ENCODE data around the gene ZBTB12. TPM values are rescaled to one million over a fixed set of nuclear protein-coding genes. Genes with fewer than 3 reads are reported as not detected.
"Not testable (repeated sequence)": the region's sequence is repeated elsewhere in the genome, so short reads cannot be mapped to it uniquely, and the experiment has no call there.

The ZBTB12 gene
- total RNA-seq, 5 donors from 2014 or later (not counting 1 experiment from before 2014, with no cell fraction given): 1.0 to 3.5 (median 3.1) TPM

- DNase-seq (peak in 2 of 35 experiments; percentile 1 to 9), ATAC-seq (replicated peaks in 1 of 4) (no peak)
- Mint-ChIP-seq H3K27me3 (no peaks in the 10 kb centered on the region), H3K4me1 (peaks cover 23 to 33% (median 23%) of the 10 kb centered on the region in 3 donors), H3K36me3 (peaks cover 27% of the 10 kb centered on the region), H3K9me3 (no peaks in the 10 kb centered on the region), H3K27ac (peak overlapping the region; percentile 88 to 94), H3K4me3 (peak overlapping the region; percentile 91 to 97 (median 93))
- Histone ChIP-seq H3K4me3 (ENCODE audit: control insufficient read depth in 1 of 2, extremely low read depth in 1 of 2, low read length in 1 of 2) (peak overlapping the region; percentile 81 to 98), H3K36me3 (ENCODE audit: control insufficient read depth in 2 of 2, extremely low read depth in 1 of 2, insufficient read depth in 1 of 2, low read length in 1 of 2) (peaks cover 10 to 26% of the 10 kb centered on the region in 2 donors), H3K27me3 (replicated peaks in 1 of 2; ENCODE audit: control insufficient read depth in 2 of 2, extremely low read depth in 1 of 2, insufficient read depth in 2 of 2, low read length in 1 of 2) (peaks cover 0 to 8% of the 10 kb centered on the region in 2 experiments), H3K27ac (ENCODE audit: low read length) (peak overlapping the region; percentile 91), H3K4me1 (ENCODE audit: control insufficient read depth in 1 of 2, extremely low read depth in 1 of 2, insufficient read depth in 2 of 2, low read length in 2 of 2) (peaks cover 10 to 26% of the 10 kb centered on the region in 2 experiments), H3K9me3 (no peaks in the 10 kb centered on the region)
- WGBS (ENCODE audit: insufficient coverage): 63% methylated on average over 15 of the region's 17 CpGs
- POLR2A ChIA-PET: interaction anchor here in 1 of 2 donors (1.5 kb wide), 1 partner anchor 37 kb away, joined by 5 read pairs; no protein-coding TSS in a partner anchor
- CTCF ChIA-PET: interaction anchor here in 1 of 2 donors (1.1 to 1.2 kb wide), 2 partner anchors 23 to 122 kb away, joined by 5 to 6 read pairs; partner anchors contain the start of gene MSH5
These were observed 40.0 kb downstream of the ZBTB12 start for GRCh38 chr6:31861919-31862343.

- Histone ChIP-seq H3K4me1 (ENCODE audit: control insufficient read depth in 1 of 2, extremely low read depth in 1 of 2, insufficient read depth in 2 of 2, low read length in 2 of 2) (peaks cover 10 to 26% of the 10 kb centered on the region in 2 experiments), H3K27me3 (replicated peaks in 1 of 2; ENCODE audit: control insufficient read depth in 2 of 2, extremely low read depth in 1 of 2, insufficient read depth in 2 of 2, low read length in 1 of 2) (peaks cover 0 to 8% of the 10 kb centered on the region in 2 experiments), H3K36me3 (ENCODE audit: control insufficient read depth in 2 of 2, extremely low read depth in 1 of 2, insufficient read depth in 1 of 2, low read length in 1 of 2) (peaks cover 10 to 26% of the 10 kb centered on the region in 2 donors), H3K4me3 (ENCODE audit: control insufficient read depth in 1 of 2, extremely low read depth in 1 of 2, low read length in 1 of 2) (no peak overlapping the region), H3K27ac (ENCODE audit: low read length) (no peak overlapping the region), H3K9me3 (no peaks in the 10 kb centered on the region)
- H3K4me3 Mint-ChIP-seq: peak overlapping the region; percentile 91 to 97 (median 93)
- peaks cover 28% of the 10 kb centered on the region for H3K36me3 Mint-ChIP-seq
- ChIA-PET CTCF (no interaction called here), POLR2A (no interaction called here)
- H3K9me3 Mint-ChIP-seq: no peaks in the 10 kb centered on the region
- WGBS (ENCODE audit: insufficient coverage): 88% methylated on average over 5 of the region's 7 CpGs
- no peaks in the 10 kb centered on the region for H3K27me3 Mint-ChIP-seq
- no peak for ATAC-seq (replicated peaks in 1 of 4)
- no peak for DNase-seq
- H3K27ac Mint-ChIP-seq: no peak overlapping the region
- peaks cover 23 to 33% (median 23%) of the 10 kb centered on the region in 3 donors for H3K4me1 Mint-ChIP-seq
These were observed 40.7 kb downstream of the ZBTB12 start for GRCh38 chr6:31861150-31861549.

GRCh38 chr6:31860349-31860748, 41.5 kb downstream of the ZBTB12 start:
- peaks cover 23 to 33% (median 23%) of the 10 kb centered on the region in 3 donors for H3K4me1 Mint-ChIP-seq
- H3K27ac Mint-ChIP-seq: no peak overlapping the region
- H3K27ac ChIP-seq (ENCODE audit: low read length): no peak overlapping the region
- DNase-seq (no peak), ATAC-seq (replicated peaks in 1 of 4) (no peak)
- H3K9me3 Mint-ChIP-seq: no peaks in the 10 kb centered on the region
- H3K36me3 ChIP-seq (ENCODE audit: control insufficient read depth in 2 of 2, extremely low read depth in 1 of 2, insufficient read depth in 1 of 2, low read length in 1 of 2): peaks cover 10 to 26% of the 10 kb centered on the region in 2 donors
- H3K4me3 ChIP-seq (ENCODE audit: control insufficient read depth in 1 of 2, extremely low read depth in 1 of 2, low read length in 1 of 2): no peak overlapping the region
- ChIA-PET CTCF (interaction anchor here in 1 of 2 donors (0.9 kb wide), 1 partner anchor 22 kb away, joined by 4 read pairs; no protein-coding TSS in a partner anchor), POLR2A (interaction anchor here in 1 of 2 donors (1.2 kb wide), 1 partner anchor 25 kb away, joined by 8 read pairs; no protein-coding TSS in a partner anchor)
- H3K36me3 Mint-ChIP-seq: peaks cover 28% of the 10 kb centered on the region
- no peak overlapping the region for H3K4me3 Mint-ChIP-seq
- no peaks in the 10 kb centered on the region for H3K9me3 ChIP-seq
- H3K4me1 ChIP-seq (ENCODE audit: control insufficient read depth in 1 of 2, extremely low read depth in 1 of 2, insufficient read depth in 2 of 2, low read length in 2 of 2): peaks cover 10 to 26% of the 10 kb centered on the region in 2 experiments
- 99% methylated on average over 7 of the region's 13 CpGs for WGBS (ENCODE audit: insufficient coverage)
- H3K27me3 ChIP-seq (replicated peaks in 1 of 2; ENCODE audit: control insufficient read depth in 2 of 2, extremely low read depth in 1 of 2, insufficient read depth in 2 of 2, low read length in 1 of 2): peaks cover 0 to 3% of the 10 kb centered on the region in 2 experiments
- no peaks in the 10 kb centered on the region for H3K27me3 Mint-ChIP-seq

GRCh38 chr6:31859923-31860322, 42.0 kb downstream of the ZBTB12 start:
- DNase-seq (no peak), ATAC-seq (replicated peaks in 1 of 4) (no peak)
- no peaks in the 10 kb centered on the region for H3K9me3 ChIP-seq
- no peak overlapping the region for H3K27ac ChIP-seq (ENCODE audit: low read length)
- no peak overlapping the region for H3K4me3 ChIP-seq (ENCODE audit: control insufficient read depth in 1 of 2, extremely low read depth in 1 of 2, low read length in 1 of 2)
- Mint-ChIP-seq H3K27me3 (no peaks in the 10 kb centered on the region), H3K27ac (no peak overlapping the region), H3K36me3 (peaks cover 28% of the 10 kb centered on the region), H3K4me1 (peaks cover 23 to 33% (median 23%) of the 10 kb centered on the region in 3 donors), H3K9me3 (no peaks in the 10 kb centered on the region), H3K4me3 (peak overlapping the region in 1 of 3 donors; percentile 28)
- ChIA-PET CTCF (interaction anchor here (0.6 to 0.9 kb wide), 2 partner anchors 21 to 310 kb away, joined by 4 to 5 read pairs; no protein-coding TSS in a partner anchor), POLR2A (interaction anchor here in 1 of 2 donors (1.2 kb wide), 1 partner anchor 25 kb away, joined by 8 read pairs; no protein-coding TSS in a partner anchor)
- H3K4me1 ChIP-seq (ENCODE audit: control insufficient read depth in 1 of 2, extremely low read depth in 1 of 2, insufficient read depth in 2 of 2, low read length in 2 of 2): peaks cover 10 to 26% of the 10 kb centered on the region in 2 experiments
- H3K36me3 ChIP-seq (ENCODE audit: control insufficient read depth in 2 of 2, extremely low read depth in 1 of 2, insufficient read depth in 1 of 2, low read length in 1 of 2): peaks cover 10 to 26% of the 10 kb centered on the region in 2 donors
- H3K27me3 ChIP-seq (replicated peaks in 1 of 2; ENCODE audit: control insufficient read depth in 2 of 2, extremely low read depth in 1 of 2, insufficient read depth in 2 of 2, low read length in 1 of 2): peaks cover 0 to 3% of the 10 kb centered on the region in 2 experiments
- WGBS (ENCODE audit: insufficient coverage): 94% methylated on average over 11 of the region's 11 CpGs

GRCh38 chr6:31858707-31859106, 43.2 kb downstream of the ZBTB12 start:
- Mint-ChIP-seq H3K27ac (no peak overlapping the region), H3K27me3 (no peaks in the 10 kb centered on the region), H3K9me3 (no peaks in the 10 kb centered on the region), H3K4me3 (no peak overlapping the region), H3K4me1 (peaks cover 17 to 26% (median 18%) of the 10 kb centered on the region in 3 donors), H3K36me3 (peaks cover 28% of the 10 kb centered on the region)
- Histone ChIP-seq H3K9me3 (no peaks in the 10 kb centered on the region), H3K27ac (ENCODE audit: low read length) (no peak overlapping the region), H3K36me3 (ENCODE audit: control insufficient read depth in 2 of 2, extremely low read depth in 1 of 2, insufficient read depth in 1 of 2, low read length in 1 of 2) (peaks cover 10 to 26% of the 10 kb centered on the region in 2 donors), H3K27me3 (replicated peaks in 1 of 2; ENCODE audit: control insufficient read depth in 2 of 2, extremely low read depth in 1 of 2, insufficient read depth in 2 of 2, low read length in 1 of 2) (no peaks in the 10 kb centered on the region), H3K4me1 (ENCODE audit: control insufficient read depth in 1 of 2, extremely low read depth in 1 of 2, insufficient read depth in 2 of 2, low read length in 2 of 2) (peaks cover 6 to 17% of the 10 kb centered on the region in 2 experiments), H3K4me3 (ENCODE audit: control insufficient read depth in 1 of 2, extremely low read depth in 1 of 2, low read length in 1 of 2) (no peak overlapping the region)
- WGBS (ENCODE audit: insufficient coverage): 87% methylated on average over 3 of the region's 8 CpGs
- ChIA-PET CTCF (interaction anchor here in 1 of 2 donors (0.7 kb wide), 1 partner anchor 131 kb away, joined by 4 read pairs; no protein-coding TSS in a partner anchor), POLR2A (interaction anchor here in 1 of 2 donors (0.6 kb wide), 2 partner anchors 117 to 198 kb away, joined by 3 to 6 read pairs; partner anchors contain the start of gene C6orf47)
- no peak for ATAC-seq (replicated peaks in 1 of 4)
- no peak for DNase-seq

- CTCF ChIA-PET: interaction anchor here in 1 of 2 donors (0.6 kb wide), 1 partner anchor 149 kb away, joined by 4 read pairs; no protein-coding TSS in a partner anchor
- peaks cover 28% of the 10 kb centered on the region for H3K36me3 Mint-ChIP-seq
- not testable (repeated sequence) for H3K27me3 Mint-ChIP-seq
These were observed 44.1 kb downstream of the ZBTB12 start for GRCh38 chr6:31857774-31858173.

More at GRCh38 chr6:31857774-31858173, 44.1 kb downstream of the ZBTB12 start:
- WGBS (ENCODE audit: insufficient coverage): 92% methylated on average over 8 of the region's 8 CpGs
- H3K4me3 ChIP-seq (ENCODE audit: control insufficient read depth in 1 of 2, extremely low read depth in 1 of 2, low read length in 1 of 2); ATAC-seq (replicated peaks in 1 of 4); DNase-seq; H3K27me3 ChIP-seq (replicated peaks in 1 of 2; ENCODE audit: control insufficient read depth in 2 of 2, extremely low read depth in 1 of 2, insufficient read depth in 2 of 2, low read length in 1 of 2); H3K9me3 ChIP-seq; H3K27ac ChIP-seq (ENCODE audit: low read length); H3K9me3 Mint-ChIP-seq; POLR2A ChIA-PET; H3K4me3 Mint-ChIP-seq; H3K27ac Mint-ChIP-seq; H3K4me1 ChIP-seq (ENCODE audit: control insufficient read depth in 1 of 2, extremely low read depth in 1 of 2, insufficient read depth in 2 of 2, low read length in 2 of 2): not testable (repeated sequence)
- H3K4me1 Mint-ChIP-seq: peaks cover 14 to 16% (median 14%) of the 10 kb centered on the region in 3 donors
- peaks cover 10 to 26% of the 10 kb centered on the region in 2 donors for H3K36me3 ChIP-seq (ENCODE audit: control insufficient read depth in 2 of 2, extremely low read depth in 1 of 2, insufficient read depth in 1 of 2, low read length in 1 of 2)

Data from T-cell (primary cell).